Stomach (tissue), 9 donors: Measurements from ENCODE around the gene LGR5. TPM values are rescaled to one million over a fixed set of nuclear protein-coding genes. Genes with fewer than 3 reads are reported as not detected.

Experiments
- DNase-seq, 2 donors: peaks; one replicate each; pipeline versions ENCODE4 v3.0.0 to v3.0.0-alpha.2; 2013 to 2019
- H3K27ac ChIP-seq, 5 donors: fragments of 200-600 bp in 4 of 5; sonication (generic) in 4 of 5; one replicate each; pipeline ENCODE4 v1.5.1; 2013 to 2019; ENCODE audit warnings: mild to moderate bottlenecking in 1 of 5, moderate library complexity in 1 of 5
- H3K27me3 ChIP-seq, 3 donors: fragments of 200-600 bp; sonication (generic); one replicate each; pipeline ENCODE4 v1.5.1; 2017 to 2019; ENCODE audit warnings: mixed run types in 1 of 3
- H3K36me3 ChIP-seq, 4 donors: fragments of 200-600 bp; sonication (generic); 1 replicate in 3 of 4; 2 replicates in 1 of 4; pipeline ENCODE4 v1.5.1; 2016 to 2019
- H3K4me1 ChIP-seq, 4 donors: fragments of 200-600 bp; sonication (generic); one replicate each; pipeline ENCODE4 v1.5.1; 2016 to 2019
- H3K4me3 ChIP-seq, 4 donors: fragments of 200-600 bp; sonication (generic) in 3 of 4; one replicate each; pipeline ENCODE4 v1.5.1; 2016 to 2019; ENCODE audit warnings: mild to moderate bottlenecking in 1 of 4
- H3K9me3 ChIP-seq, 4 donors: fragments of 200-600 bp; sonication (generic); one replicate each; pipeline ENCODE4 v1.5.1; 2016 to 2019
- EP300 ChIP-seq: sonication (generic); formaldehyde crosslinking; IDR thresholded peaks from one replicate; pipeline ENCODE4 v1.6.1; 2017; ENCODE audit warnings: antibody characterized with exemption
- POLR2A ChIP-seq, 4 donors: fragments of 450-650 bp; IDR thresholded peaks; one replicate each; pipeline ENCODE4 v1.6.1; 2016; ENCODE audit warnings: antibody characterized with exemption in 4 of 4, control low read depth in 2 of 4, mild to moderate bottlenecking in 1 of 4, moderate library complexity in 1 of 4
- POLR2AphosphoS5 ChIP-seq, 3 donors: sonication (generic); formaldehyde crosslinking; IDR thresholded peaks; one replicate each; pipeline ENCODE4 v1.6.1; 2016; ENCODE audit warnings: antibody characterized with exemption in 3 of 3
- WGBS, 5 donors: extraction: QIAGEN DNeasy Blood & Tissue Kit in 3 of 5; methylation state at CpG; one replicate each; pipeline versions ENCODE4 v1.1.5 to v1.1.7; 2013 to 2018; 5-methylcytosine and 5-hydroxymethylcytosine counted together
- intact Hi-C: fragments of 100-400 bp; cut with DNase I; formaldehyde crosslinking; loops from one replicate; pipeline ENCODE4 v1.15.1; 2023; ENCODE audit warnings: low total_unique reads
- polyA plus RNA-seq, 3 donors: library from polyadenylated mRNA; stranded (reverse); fragments of 200-250 nt; gene quantifications; one replicate each; pipeline ENCODE4 v1.2.3, GENCODE V29; 2013
- total RNA-seq, 5 donors: library from RNA; depleted of rRNA; stranded (reverse); fragments of >200 nt; gene quantifications; one replicate each; pipeline versions ENCODE4 v1.1.0 to v1.2.3, GENCODE V29; 2014 to 2016
- TF ChIP-seq, protein P1 (sequence below), 7 experiments: fragments of 450-650 bp in 4 of 7; fragments of 200-600 bp in 3 of 7; sonication (generic) in 3 of 7; IDR thresholded peaks; one replicate each; pipeline ENCODE4 v1.5.1; 2016 to 2019; ENCODE audit warnings: antibody characterized with exemption in 7 of 7, control low read depth in 2 of 7, mild to moderate bottlenecking in 1 of 7
- donor health status: healthy with polysubstance abuse.
- donor health status: Bipolar disorder and iron deficiency.
- donor health status: healthy.

LGR5 gene
- total and polyA plus RNA-seq, 8 donors: 0.06 to 16.0 (median 1.2) TPM; not detected in 3

DNA sequence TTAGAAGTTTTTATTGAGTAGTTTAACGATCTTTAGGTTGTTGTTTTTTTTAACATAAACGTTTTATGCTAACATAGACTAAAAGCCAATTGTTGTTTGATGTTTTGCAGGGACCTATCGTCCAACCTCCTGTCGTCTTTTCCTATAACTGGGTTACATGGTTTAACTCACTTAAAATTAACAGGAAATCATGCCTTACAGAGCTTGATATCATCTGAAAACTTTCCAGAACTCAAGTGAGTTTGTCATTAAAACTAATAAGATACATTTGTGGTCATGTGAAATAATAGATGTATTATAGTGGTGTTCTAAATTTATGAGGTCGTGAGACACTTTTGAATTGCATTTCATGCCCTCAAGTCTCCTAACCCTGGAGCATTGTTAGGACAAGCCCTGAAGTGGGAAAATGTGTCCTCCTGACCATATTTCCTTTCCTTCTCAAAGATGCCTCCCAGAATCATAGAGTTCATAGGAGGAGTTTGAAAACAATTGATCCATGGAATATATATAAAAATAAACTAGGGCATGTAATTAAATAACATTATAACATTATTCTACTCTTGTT, 139.2 kb downstream of the LGR5 start:
- WGBS, 5 donors: 60 to 77% (median 74%) methylated on average over 5 of the region's 5 CpGs
- Histone ChIP-seq H3K4me1 (no peaks in the 10 kb centered on the region), H3K9me3 (no peaks in the 10 kb centered on the region), H3K36me3 (no peaks in the 10 kb centered on the region), H3K27ac (no peak overlapping the region), H3K27me3 (no peaks in the 10 kb centered on the region), H3K4me3 (no peak overlapping the region)
- DNase-seq: no peak
- TF ChIP-seq POLR2A (IDR thresholded peaks at IDR 0.05): no peak
- no peak for TF ChIP-seq EP300
- no peak for TF ChIP-seq POLR2AphosphoS5 (IDR thresholded peaks at IDR 0.05)
- TF ChIP-seq, protein P1, sequence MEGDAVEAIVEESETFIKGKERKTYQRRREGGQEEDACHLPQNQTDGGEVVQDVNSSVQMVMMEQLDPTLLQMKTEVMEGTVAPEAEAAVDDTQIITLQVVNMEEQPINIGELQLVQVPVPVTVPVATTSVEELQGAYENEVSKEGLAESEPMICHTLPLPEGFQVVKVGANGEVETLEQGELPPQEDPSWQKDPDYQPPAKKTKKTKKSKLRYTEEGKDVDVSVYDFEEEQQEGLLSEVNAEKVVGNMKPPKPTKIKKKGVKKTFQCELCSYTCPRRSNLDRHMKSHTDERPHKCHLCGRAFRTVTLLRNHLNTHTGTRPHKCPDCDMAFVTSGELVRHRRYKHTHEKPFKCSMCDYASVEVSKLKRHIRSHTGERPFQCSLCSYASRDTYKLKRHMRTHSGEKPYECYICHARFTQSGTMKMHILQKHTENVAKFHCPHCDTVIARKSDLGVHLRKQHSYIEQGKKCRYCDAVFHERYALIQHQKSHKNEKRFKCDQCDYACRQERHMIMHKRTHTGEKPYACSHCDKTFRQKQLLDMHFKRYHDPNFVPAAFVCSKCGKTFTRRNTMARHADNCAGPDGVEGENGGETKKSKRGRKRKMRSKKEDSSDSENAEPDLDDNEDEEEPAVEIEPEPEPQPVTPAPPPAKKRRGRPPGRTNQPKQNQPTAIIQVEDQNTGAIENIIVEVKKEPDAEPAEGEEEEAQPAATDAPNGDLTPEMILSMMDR (IDR thresholded peaks at IDR 0.05): no peak
- intact Hi-C loops: no loop called here

DNA sequence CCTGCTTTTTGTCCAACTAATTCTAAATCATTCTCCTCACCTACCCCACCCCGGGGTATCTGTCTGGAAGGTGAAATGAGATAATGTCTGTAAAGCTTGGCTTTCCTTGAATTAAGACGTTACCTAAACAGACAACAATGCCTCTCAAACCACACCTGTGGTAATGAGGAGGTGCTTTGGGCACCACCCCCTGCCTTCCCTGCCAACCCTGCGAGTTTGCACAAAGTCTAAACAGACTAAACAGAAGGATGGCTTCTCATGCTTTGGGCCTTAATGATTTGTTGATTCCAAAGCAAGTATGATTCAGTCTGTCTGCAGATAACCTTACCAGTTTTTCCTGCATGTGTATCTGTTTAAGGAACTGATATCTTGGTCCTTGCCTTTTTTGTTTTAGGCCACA, 141.6 kb downstream of the LGR5 start:
- Histone ChIP-seq H3K4me3 (no peak overlapping the region), H3K27ac (no peak overlapping the region), H3K4me1 (no peaks in the 10 kb centered on the region), H3K36me3 (no peaks in the 10 kb centered on the region), H3K9me3 (no peaks in the 10 kb centered on the region), H3K27me3 (no peaks in the 10 kb centered on the region)
- intact Hi-C loops: no loop called here
- DNase-seq: no peak
- no peak for TF ChIP-seq POLR2A (IDR thresholded peaks at IDR 0.05)
- TF ChIP-seq EP300: no peak
- TF ChIP-seq POLR2AphosphoS5 (IDR thresholded peaks at IDR 0.05): no peak
- TF ChIP-seq, protein P1 (IDR thresholded peaks at IDR 0.05): no peak
- 48 to 57% (median 54%) methylated on average over 3 of the region's 3 CpGs for WGBS, 5 donors

DNA sequence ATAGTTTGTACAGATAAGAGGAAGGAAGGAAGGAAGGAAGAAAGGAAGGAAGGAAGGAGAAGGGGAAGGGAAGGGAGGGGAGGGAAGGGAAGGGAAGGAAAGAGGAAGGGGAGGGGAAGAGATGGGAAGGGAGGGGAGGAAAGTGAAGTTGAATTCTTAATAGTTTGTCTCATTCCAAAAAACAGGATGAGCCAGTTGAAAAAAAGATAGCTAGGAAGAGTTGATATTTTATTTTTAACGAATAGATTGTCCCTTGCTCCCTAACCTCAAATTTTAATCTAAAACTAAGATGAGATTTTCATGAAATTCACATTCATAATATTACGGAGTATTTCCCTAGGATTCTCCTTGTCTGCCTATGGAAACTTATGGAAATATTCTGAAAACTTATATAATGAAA, 143.3 kb downstream of the LGR5 start:
- WGBS, 5 donors: 91 to 96% (median 92%) methylated on average over 2 of the region's 2 CpGs
- H3K4me1 ChIP-seq: no peaks in the 10 kb centered on the region
- TF ChIP-seq EP300 (no peak), POLR2AphosphoS5 (IDR thresholded peaks at IDR 0.05) (no peak), POLR2A (IDR thresholded peaks at IDR 0.05) (no peak)
- TF ChIP-seq, protein P1 (IDR thresholded peaks at IDR 0.05): no peak
- no peak for DNase-seq
- no peak overlapping the region for H3K27ac ChIP-seq
- no peak overlapping the region for H3K4me3 ChIP-seq
- no peaks in the 10 kb centered on the region for H3K27me3 ChIP-seq
- intact Hi-C loops: no loop called here
- H3K36me3 ChIP-seq: no peaks in the 10 kb centered on the region
- H3K9me3 ChIP-seq: no peaks in the 10 kb centered on the region

DNA sequence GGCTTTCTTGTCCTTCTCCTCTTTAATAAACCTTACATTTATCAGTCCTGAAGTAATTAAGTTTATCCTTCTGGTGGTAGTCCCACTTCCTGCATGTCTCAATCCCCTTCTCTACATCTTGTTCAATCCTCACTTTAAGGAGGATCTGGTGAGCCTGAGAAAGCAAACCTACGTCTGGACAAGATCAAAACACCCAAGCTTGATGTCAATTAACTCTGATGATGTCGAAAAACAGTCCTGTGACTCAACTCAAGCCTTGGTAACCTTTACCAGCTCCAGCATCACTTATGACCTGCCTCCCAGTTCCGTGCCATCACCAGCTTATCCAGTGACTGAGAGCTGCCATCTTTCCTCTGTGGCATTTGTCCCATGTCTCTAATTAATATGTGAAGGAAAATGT, 144.8 kb downstream of the LGR5 start:
- Histone ChIP-seq H3K4me3 (no peak overlapping the region), H3K9me3 (no peaks in the 10 kb centered on the region), H3K36me3 (no peaks in the 10 kb centered on the region), H3K27me3 (no peaks in the 10 kb centered on the region), H3K4me1 (no peaks in the 10 kb centered on the region), H3K27ac (no peak overlapping the region)
- WGBS, 5 donors: 82 to 90% (median 85%) methylated on average over 3 of the region's 3 CpGs
- TF ChIP-seq POLR2A (IDR thresholded peaks at IDR 0.05): no peak
- no peak for TF ChIP-seq POLR2AphosphoS5 (IDR thresholded peaks at IDR 0.05)
- no peak for TF ChIP-seq EP300
- TF ChIP-seq, protein P1 (IDR thresholded peaks at IDR 0.05): no peak
- intact Hi-C loops: no loop called here
- no peak for DNase-seq
